ENCODE measurements around the gene DDX31.
A peak's percentile ranks its signal among the peaks of the same experiment; 100 is the strongest.

DDX31 gene

GRCh38 chr9:132671620-132672412 is 2.0 kb upstream of the DDX31 start:
- no peak for DNase-seq

- DNase-seq: peak; percentile 82
Measured at GRCh38 chr9:132670457-132671391, 941 bp upstream of the DDX31 start, which contains the start of gene GTF3C4. Gene GTF3C4 (plus strand): TSS chr9:132670464. CDS start chr9:132670599, 135 bp downstream.

GRCh38 chr9:132669319-132669697 is 475 bp downstream of the DDX31 start:
- DNase-seq: no peak

GRCh38 chr9:132663851-132664250 is 5.9 kb downstream of the DDX31 start:
- DNase-seq: no peak

- no peak for DNase-seq
Measured at GRCh38 chr9:132663117-132663516, 6.7 kb downstream of the DDX31 start.

- no peak for DNase-seq
Measured at GRCh38 chr9:132662152-132662945, 7.4 kb downstream of the DDX31 start.

- no peak for DNase-seq
Measured at GRCh38 chr9:132656299-132656698, 13.5 kb downstream of the DDX31 start.

GRCh38 chr9:132651259-132651658 is 18.5 kb downstream of the DDX31 start:
- peak; percentile 16 for DNase-seq

- DNase-seq: no peak
Measured at GRCh38 chr9:132648685-132649084, 21.1 kb downstream of the DDX31 start.

GRCh38 chr9:132648283-132648682 is 21.5 kb downstream of the DDX31 start:
- no peak for DNase-seq

GRCh38 chr9:132647806-132648205 is 22.0 kb downstream of the DDX31 start:
- DNase-seq: no peak

GRCh38 chr9:132647355-132647754 is 22.4 kb downstream of the DDX31 start:
- no peak for DNase-seq

- DNase-seq: no peak
Measured at GRCh38 chr9:132646726-132647125, 23.1 kb downstream of the DDX31 start.

- DNase-seq: no peak
Measured at GRCh38 chr9:132645711-132646110, 24.1 kb downstream of the DDX31 start.

- DNase-seq: no peak
Measured at GRCh38 chr9:132645306-132645705, 24.5 kb downstream of the DDX31 start.

GRCh38 chr9:132644251-132644650 is 25.5 kb downstream of the DDX31 start:
- no peak for DNase-seq

GRCh38 chr9:132641216-132641615 is 28.6 kb downstream of the DDX31 start:
- no peak for DNase-seq

GRCh38 chr9:132639322-132639721 is 30.5 kb downstream of the DDX31 start:
- DNase-seq: no peak

GRCh38 chr9:132638240-132638639 is 31.5 kb downstream of the DDX31 start:
- DNase-seq: no peak

- no peak for DNase-seq
Measured at GRCh38 chr9:132637801-132638200, 32.0 kb downstream of the DDX31 start.

- no peak for DNase-seq
Measured at GRCh38 chr9:132637351-132637750, 32.4 kb downstream of the DDX31 start.

GRCh38 chr9:132634327-132634726 is 35.5 kb downstream of the DDX31 start:
- DNase-seq: no peak

Data from CD4-positive, alpha-beta T cell treated with Interleukin-10 for 1 hour (primary cell).